Osteoblast (primary cell): ENCODE measurements around the gene ENTPD2. TPM values are rescaled to one million over a fixed set of nuclear protein-coding genes. Genes with fewer than 3 reads are reported as not detected.

Source experiments
- DNase-seq: peaks from one replicate; pipeline ENCODE4 v3.0.0; 2011; ENCODE audit warnings: low spot score, mixed read lengths; ENCODE audit not compliant: insufficient read length; ENCODE audit errors: missing footprints
- H2AFZ ChIP-seq: 2 replicates; pipeline ENCODE4 v1.6.0; 2011; ENCODE audit warnings: mild to moderate bottlenecking, low read length
- H3K27ac ChIP-seq: 2 replicates; pipeline ENCODE4 v1.5.1; 2011; ENCODE audit warnings: mild to moderate bottlenecking, low read depth, low read length, moderate library complexity
- H3K27me3 ChIP-seq: 2 replicates; pipeline ENCODE4 v1.6.0; 2012; ENCODE audit warnings: mild to moderate bottlenecking, control low read depth, inconsistent platforms, low read length, moderate library complexity; ENCODE audit not compliant: insufficient read depth
- H3K36me3 ChIP-seq: 2 replicates; pipeline ENCODE4 v1.5.1; 2011; ENCODE audit warnings: mild to moderate bottlenecking, low read length, control low read depth, moderate library complexity; ENCODE audit not compliant: insufficient read depth
- H3K4me1 ChIP-seq: 2 replicates; pipeline ENCODE4 v1.5.1; 2011; ENCODE audit warnings: mild to moderate bottlenecking, low read length, control low read depth, moderate library complexity; ENCODE audit not compliant: insufficient read depth
- H3K4me2 ChIP-seq: 2 replicates; pipeline ENCODE4 v1.6.0; 2011; ENCODE audit warnings: mild to moderate bottlenecking, low read length; ENCODE audit not compliant: insufficient read depth
- H3K4me3 ChIP-seq: fragments of 200-600 bp; sonication (generic); 3 replicates; pipeline ENCODE4 v1.5.1; 2012; ENCODE audit warnings: mild to moderate bottlenecking, low read length, inconsistent platforms; ENCODE audit not compliant: insufficient read depth
- H3K79me2 ChIP-seq: 2 replicates; pipeline ENCODE4 v1.6.0; 2012; ENCODE audit warnings: mild to moderate bottlenecking, low read length, control low read depth, inconsistent platforms; ENCODE audit not compliant: insufficient read depth
- H3K9me3 ChIP-seq: 2 replicates; pipeline ENCODE4 v1.5.1; 2011; ENCODE audit warnings: low read depth, low read length, control low read depth
- H4K20me1 ChIP-seq: 2 replicates; pipeline ENCODE4 v1.6.0; 2012; ENCODE audit warnings: mild to moderate bottlenecking, low read length, control low read depth; ENCODE audit not compliant: insufficient read depth
- CTCF ChIP-seq: IDR thresholded peaks from 2 replicates; pipeline ENCODE4 v1.5.1; 2011; ENCODE audit warnings: mild to moderate bottlenecking, low read depth, low read length, moderate library complexity; ENCODE audit errors: extremely low read depth
- total RNA-seq: library from RNA; depleted of rRNA; stranded (reverse); fragments of >200 nt; gene quantifications from 2 replicates; pipeline ENCODE4 v1.2.3, GENCODE V29; 2012

Gene ENTPD2
- total RNA-seq, 1 donor, result not detected

- Histone ChIP-seq H3K27me3 (no peaks in the 10 kb centered on the region), H3K9me3 (no peaks in the 10 kb centered on the region), H3K79me2 (peaks cover 30% of the 10 kb centered on the region)
These were observed 13.3 kb downstream of the ENTPD2 start for GRCh38 chr9:137040568-137040967.

GRCh38 chr9:137039611-137040366 lies 14.1 kb downstream of the ENTPD2 start:
- H2AFZ ChIP-seq, result no peak overlapping the region
- H3K27me3 ChIP-seq, result no peaks in the 10 kb centered on the region
- no peak overlapping the region for H3K27ac ChIP-seq
- no peak for TF ChIP-seq CTCF
- no peak for DNase-seq
- H3K9me3 ChIP-seq, result no peaks in the 10 kb centered on the region
- H3K4me1 ChIP-seq, result peaks cover 2% of the 10 kb centered on the region
- no peak overlapping the region for H3K4me3 ChIP-seq
- peaks cover 5% of the 10 kb centered on the region for H3K36me3 ChIP-seq
- H4K20me1 ChIP-seq, result peaks cover 20% of the 10 kb centered on the region
- no peak overlapping the region for H3K4me2 ChIP-seq
- peaks cover 25% of the 10 kb centered on the region for H3K79me2 ChIP-seq

More at GRCh38 chr9:137040568-137040967, 13.3 kb downstream of the ENTPD2 start:
- peaks cover 25% of the 10 kb centered on the region for H4K20me1 ChIP-seq
- H3K4me2 ChIP-seq, result no peak overlapping the region
- H3K4me1 ChIP-seq, result peaks cover 9% of the 10 kb centered on the region
- H3K4me3 ChIP-seq, result no peak overlapping the region
- H2AFZ ChIP-seq, result no peak overlapping the region
- DNase-seq, result no peak
- no peak for TF ChIP-seq CTCF
- peaks cover 5% of the 10 kb centered on the region for H3K36me3 ChIP-seq
- H3K27ac ChIP-seq, result no peak overlapping the region

GRCh38 chr9:137038916-137039315 lies 14.9 kb downstream of the ENTPD2 start:
- Histone ChIP-seq H3K4me3 (no peak overlapping the region), H3K9me3 (no peaks in the 10 kb centered on the region), H3K79me2 (peaks cover 16% of the 10 kb centered on the region), H3K4me2 (no peak overlapping the region), H3K36me3 (peaks cover 5% of the 10 kb centered on the region), H3K27ac (no peak overlapping the region), H3K4me1 (no peaks in the 10 kb centered on the region), H2AFZ (no peak overlapping the region), H3K27me3 (no peaks in the 10 kb centered on the region), H4K20me1 (peaks cover 12% of the 10 kb centered on the region)
- no peak for DNase-seq
- TF ChIP-seq CTCF, result no peak

GRCh38 chr9:137037483-137037882 lies 16.4 kb downstream of the ENTPD2 start:
- TF ChIP-seq CTCF, result no peak
- Histone ChIP-seq H3K4me3 (no peak overlapping the region), H3K9me3 (no peaks in the 10 kb centered on the region), H3K4me1 (no peaks in the 10 kb centered on the region), H3K27ac (no peak overlapping the region), H2AFZ (no peak overlapping the region), H3K36me3 (peaks cover 5% of the 10 kb centered on the region), H3K79me2 (peaks cover 4% of the 10 kb centered on the region), H4K20me1 (peaks cover 3% of the 10 kb centered on the region), H3K27me3 (no peaks in the 10 kb centered on the region), H3K4me2 (no peak overlapping the region)
- DNase-seq, result no peak
